Fibroblast of lung (primary cell): ENCODE measurements around the gene BMP7. TPM values are rescaled to one million over a fixed set of nuclear protein-coding genes. Genes with fewer than 3 reads are reported as not detected.

Experiments used
- DNase-seq, 2 donors: peaks; one replicate each; pipeline versions ENCODE4 v3.0.0 to v3.0.0-alpha.2; 2010; ENCODE audit warnings: low read depth in 2 of 2
- H2AFZ ChIP-seq: 2 replicates; pipeline ENCODE4 v1.5.1; 2012; ENCODE audit warnings: low read length, control low read depth, inconsistent platforms
- H3K27ac ChIP-seq: 2 replicates; pipeline ENCODE4 v1.5.1; 2011; ENCODE audit warnings: low read length, control low read depth; ENCODE audit not compliant: insufficient read depth
- H3K27me3 ChIP-seq: 2 replicates; pipeline ENCODE4 v1.5.1; 2011; ENCODE audit warnings: mild to moderate bottlenecking, low read length; ENCODE audit not compliant: control insufficient read depth, insufficient read depth
- H3K36me3 ChIP-seq: 2 replicates; pipeline ENCODE4 v1.5.1; 2011; ENCODE audit warnings: low read length; ENCODE audit not compliant: control insufficient read depth, insufficient read depth
- H3K4me1 ChIP-seq: 2 replicates; pipeline ENCODE4 v1.5.1; 2011; ENCODE audit warnings: low read length; ENCODE audit not compliant: control insufficient read depth, insufficient read depth; ENCODE audit errors: extremely low read depth
- H3K4me2 ChIP-seq: 2 replicates; pipeline ENCODE4 v1.5.1; 2011; ENCODE audit warnings: low read length, control low read depth; ENCODE audit not compliant: insufficient read depth; ENCODE audit errors: extremely low read depth
- H3K4me3 ChIP-seq, 4 experiments: fragments of 200-600 bp in 1 of 4; sonication (generic) in 1 of 4; replicated peaks in 1 of 4; 2 replicates each; pipeline ENCODE4 v1.5.1; 2011 to 2016; ENCODE audit warnings: low read length in 4 of 4, low read depth in 3 of 4, mild to moderate bottlenecking in 3 of 4, control low read depth in 2 of 4, inconsistent platforms in 1 of 4, mixed read lengths in 1 of 4; ENCODE audit not compliant: insufficient read depth in 1 of 4; ENCODE audit errors: control extremely low read depth in 1 of 4
- H3K79me2 ChIP-seq: 2 replicates; pipeline ENCODE4 v1.5.1; 2012; ENCODE audit warnings: mild to moderate bottlenecking, low read length, inconsistent platforms; ENCODE audit not compliant: control insufficient read depth, insufficient read depth
- H3K9ac ChIP-seq: 2 replicates; pipeline ENCODE4 v1.5.1; 2011; ENCODE audit warnings: mild to moderate bottlenecking, low read length, control low read depth; ENCODE audit not compliant: insufficient read depth
- H3K9me3 ChIP-seq: 2 replicates; pipeline ENCODE4 v1.5.1; 2012; ENCODE audit warnings: low read depth, low read length; ENCODE audit not compliant: control insufficient read depth, insufficient read depth
- H4K20me1 ChIP-seq: 2 replicates; pipeline ENCODE4 v1.5.1; 2011; ENCODE audit warnings: low read length; ENCODE audit not compliant: control insufficient read depth, insufficient read depth; ENCODE audit errors: extremely low read depth
- EZH2 ChIP-seq: IDR thresholded peaks from 2 replicates; pipeline ENCODE4 v1.5.1; 2012; ENCODE audit warnings: low read length, control low read depth, mild to moderate bottlenecking; ENCODE audit errors: missing control alignments
- polyA plus RNA-seq, 2 donors: library from polyadenylated mRNA; depleted of rRNA in 1 of 2; stranded (reverse) in 1 of 2; unstranded in 1 of 2; fragments of >200 nt; gene quantifications; 2 replicates each; pipeline ENCODE4 v1.2.1, GENCODE V29; 2011 to 2012; ENCODE audit warnings: missing spikeins in 1 of 2
- total RNA-seq: library from RNA; depleted of rRNA; stranded (reverse); fragments of >200 nt; gene quantifications from 2 replicates; pipeline ENCODE4 v1.2.1, GENCODE V29; 2014
- TF ChIP-seq, protein P1 (sequence below), 2 donors: IDR thresholded peaks in 1 of 2; conservative IDR thresholded peaks in 1 of 2; 1 replicate in 1 of 2; 2 replicates in 1 of 2; pipeline ENCODE4 v1.5.1; 2011 to 2012; ENCODE audit warnings: low read length in 2 of 2, control low read depth in 1 of 2, inconsistent platforms in 1 of 2, low read depth in 1 of 2, mild to moderate bottlenecking in 1 of 2

BMP7 gene
- total and polyA plus RNA-seq, 2 donors (not counting 1 experiment from before 2014, with no cell fraction given) = not detected

DNA sequence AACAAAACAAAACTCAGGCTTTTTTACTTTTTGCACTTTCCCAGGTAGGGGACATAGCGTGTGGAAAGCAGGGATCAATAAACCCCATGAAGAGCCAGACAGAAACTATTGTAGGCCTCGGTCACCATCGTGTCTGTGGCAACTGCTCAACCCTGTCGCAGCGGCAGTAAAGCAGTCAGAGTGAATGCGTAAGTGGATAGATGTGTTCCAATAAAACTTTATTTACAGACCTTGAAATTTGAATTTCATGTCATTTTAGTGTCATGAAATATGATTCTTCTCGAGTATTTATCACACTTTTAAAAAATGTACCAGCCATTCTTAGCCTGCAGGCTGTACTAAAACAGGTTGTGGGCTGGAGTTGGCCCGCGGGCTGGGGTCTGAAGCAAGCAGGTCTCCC is 14.5 kb downstream of the BMP7 start:
- Histone ChIP-seq H3K27ac (no peak overlapping the region), H3K4me2 (no peak overlapping the region), H3K9me3 (no peaks in the 10 kb centered on the region), H3K79me2 (no peaks in the 10 kb centered on the region), H3K9ac (no peak overlapping the region), H3K36me3 (no peaks in the 10 kb centered on the region), H4K20me1 (no peaks in the 10 kb centered on the region), H3K4me1 (no peaks in the 10 kb centered on the region), H3K4me3 (no peak overlapping the region), H2AFZ (no peak overlapping the region), H3K27me3 (no peaks in the 10 kb centered on the region)
- DNase-seq = no peak
- TF ChIP-seq, protein P1, sequence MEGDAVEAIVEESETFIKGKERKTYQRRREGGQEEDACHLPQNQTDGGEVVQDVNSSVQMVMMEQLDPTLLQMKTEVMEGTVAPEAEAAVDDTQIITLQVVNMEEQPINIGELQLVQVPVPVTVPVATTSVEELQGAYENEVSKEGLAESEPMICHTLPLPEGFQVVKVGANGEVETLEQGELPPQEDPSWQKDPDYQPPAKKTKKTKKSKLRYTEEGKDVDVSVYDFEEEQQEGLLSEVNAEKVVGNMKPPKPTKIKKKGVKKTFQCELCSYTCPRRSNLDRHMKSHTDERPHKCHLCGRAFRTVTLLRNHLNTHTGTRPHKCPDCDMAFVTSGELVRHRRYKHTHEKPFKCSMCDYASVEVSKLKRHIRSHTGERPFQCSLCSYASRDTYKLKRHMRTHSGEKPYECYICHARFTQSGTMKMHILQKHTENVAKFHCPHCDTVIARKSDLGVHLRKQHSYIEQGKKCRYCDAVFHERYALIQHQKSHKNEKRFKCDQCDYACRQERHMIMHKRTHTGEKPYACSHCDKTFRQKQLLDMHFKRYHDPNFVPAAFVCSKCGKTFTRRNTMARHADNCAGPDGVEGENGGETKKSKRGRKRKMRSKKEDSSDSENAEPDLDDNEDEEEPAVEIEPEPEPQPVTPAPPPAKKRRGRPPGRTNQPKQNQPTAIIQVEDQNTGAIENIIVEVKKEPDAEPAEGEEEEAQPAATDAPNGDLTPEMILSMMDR (conservative IDR thresholded peaks at IDR 0.05 in 1 of 2, IDR thresholded peaks at IDR 0.05 in 1 of 2; ENCODE audit: low read depth in 1 of 2, low read length in 2 of 2) = no peak
- no peak for TF ChIP-seq EZH2

- TF ChIP-seq EZH2 = no peak
- TF ChIP-seq, protein P1 (conservative IDR thresholded peaks at IDR 0.05 in 1 of 2, IDR thresholded peaks at IDR 0.05 in 1 of 2; ENCODE audit: low read depth in 1 of 2, low read length in 2 of 2) = no peak
- no peak overlapping the region for H3K4me2 ChIP-seq
- no peaks in the 10 kb centered on the region for H3K27me3 ChIP-seq
- H3K4me1 ChIP-seq = no peaks in the 10 kb centered on the region
- no peaks in the 10 kb centered on the region for H3K9me3 ChIP-seq
- no peak overlapping the region for H3K4me3 ChIP-seq
- peak in 1 of 2 donors; percentile 24 for DNase-seq
- H4K20me1 ChIP-seq = no peaks in the 10 kb centered on the region
- H3K27ac ChIP-seq = no peak overlapping the region
- no peaks in the 10 kb centered on the region for H3K36me3 ChIP-seq
- no peaks in the 10 kb centered on the region for H3K79me2 ChIP-seq
- H3K9ac ChIP-seq = no peak overlapping the region
- no peak overlapping the region for H2AFZ ChIP-seq
Observed at GRCh38 chr20:57251344-57251743, 15.1 kb downstream of the BMP7 start.

GRCh38 chr20:57250607-57251343 is 15.7 kb downstream of the BMP7 start:
- H3K27me3 ChIP-seq = no peaks in the 10 kb centered on the region
- no peak overlapping the region for H3K4me3 ChIP-seq
- H3K9ac ChIP-seq = no peak overlapping the region
- peak in 1 of 2 donors; percentile 2 for DNase-seq
- H3K27ac ChIP-seq = no peak overlapping the region
- no peaks in the 10 kb centered on the region for H3K9me3 ChIP-seq
- no peaks in the 10 kb centered on the region for H3K4me1 ChIP-seq
- H3K36me3 ChIP-seq = no peaks in the 10 kb centered on the region
- H3K4me2 ChIP-seq = no peak overlapping the region
- TF ChIP-seq EZH2 = no peak
- TF ChIP-seq, protein P1 (conservative IDR thresholded peaks at IDR 0.05 in 1 of 2, IDR thresholded peaks at IDR 0.05 in 1 of 2; ENCODE audit: low read depth in 1 of 2, low read length in 2 of 2) = no peak
- no peaks in the 10 kb centered on the region for H4K20me1 ChIP-seq
- no peaks in the 10 kb centered on the region for H3K79me2 ChIP-seq
- H2AFZ ChIP-seq = no peak overlapping the region
